MG63 (cell line): ENCODE results near the gene SLC25A31. TPM values are rescaled to one million over a fixed set of nuclear protein-coding genes. Genes with fewer than 3 reads are reported as not detected.

ENCODE experiments used
- DNase-seq: peaks from one replicate; pipeline ENCODE4 v3.0.0-alpha.2; 2020
- H3K27me3 ChIP-seq: fragments of 250-450 bp; sonication (Bioruptor Pico); 2 replicates; pipeline ENCODE4 v1.5.1; 2020; ENCODE audit warnings: mild to moderate bottlenecking, moderate library complexity
- H3K36me3 ChIP-seq: fragments of 250-450 bp; sonication (Bioruptor Pico); 2 replicates; pipeline ENCODE4 v1.5.1; 2020; ENCODE audit warnings: mild to moderate bottlenecking, moderate library complexity
- H3K4me3 ChIP-seq: fragments of 250-450 bp; sonication (Bioruptor Pico); 2 replicates; pipeline ENCODE4 v1.5.1; 2020; ENCODE audit warnings: mild to moderate bottlenecking, moderate library complexity
- H3K9me3 ChIP-seq: fragments of 250-450 bp; sonication (Bioruptor Pico); 2 replicates; pipeline ENCODE4 v1.5.1; 2020; ENCODE audit warnings: mild to moderate bottlenecking, moderate library complexity
- total RNA-seq: library from RNA; depleted of rRNA; stranded (reverse); fragments of >200 nt; shearing (Covaris generic); gene quantifications from 2 replicates; pipeline ENCODE4 v1.2.3, GENCODE V29; 2014; ENCODE audit warnings: low replicate concordance; rRNA removed

Gene SLC25A31
- total RNA-seq = not detected in 2 replicates

- H3K36me3 ChIP-seq = no peaks in the 10 kb centered on the region
- H3K27me3 ChIP-seq = no peaks in the 10 kb centered on the region
- H3K4me3 ChIP-seq = no peak within 1 kb of the TSS
- H3K9me3 ChIP-seq = no peaks in the 10 kb centered on the region
- no peak for DNase-seq
Measured at GRCh38 chr4:127730142-127730913, at the start of gene SLC25A31. SLC25A31 (plus strand) TSS chr4:127730400; CDS start chr4:127730546, 146 bp downstream.

GRCh38 chr4:127685292-127685691 lies 44.9 kb upstream of the SLC25A31 start:
- Histone ChIP-seq H3K36me3 (no peaks in the 10 kb centered on the region), H3K9me3 (no peaks in the 10 kb centered on the region), H3K4me3 (no peak overlapping the region), H3K27me3 (no peaks in the 10 kb centered on the region)
- DNase-seq = no peak

GRCh38 chr4:127686658-127687057 lies 43.5 kb upstream of the SLC25A31 start:
- Histone ChIP-seq H3K36me3 (no peaks in the 10 kb centered on the region), H3K9me3 (no peaks in the 10 kb centered on the region), H3K27me3 (no peaks in the 10 kb centered on the region), H3K4me3 (no peak overlapping the region)
- no peak for DNase-seq

GRCh38 chr4:127687580-127687979 lies 42.6 kb upstream of the SLC25A31 start:
- Histone ChIP-seq H3K27me3 (no peaks in the 10 kb centered on the region), H3K9me3 (no peaks in the 10 kb centered on the region)

GRCh38 chr4:127698789-127699200 lies 31.4 kb upstream of the SLC25A31 start:
- no peaks in the 10 kb centered on the region for H3K9me3 ChIP-seq
- H3K36me3 ChIP-seq = no peaks in the 10 kb centered on the region
- DNase-seq = no peak
- no peak overlapping the region for H3K4me3 ChIP-seq
- H3K27me3 ChIP-seq = no peaks in the 10 kb centered on the region

More at GRCh38 chr4:127687580-127687979, 42.6 kb upstream of the SLC25A31 start:
- Histone ChIP-seq H3K36me3 (no peaks in the 10 kb centered on the region), H3K4me3 (no peak overlapping the region)
- no peak for DNase-seq

GRCh38 chr4:127708985-127709384 lies 21.2 kb upstream of the SLC25A31 start:
- no peaks in the 10 kb centered on the region for H3K9me3 ChIP-seq
- no peaks in the 10 kb centered on the region for H3K27me3 ChIP-seq
- no peak overlapping the region for H3K4me3 ChIP-seq
- H3K36me3 ChIP-seq = no peaks in the 10 kb centered on the region
- DNase-seq = peak; percentile 9

GRCh38 chr4:127709456-127709855 lies 20.7 kb upstream of the SLC25A31 start:
- no peaks in the 10 kb centered on the region for H3K27me3 ChIP-seq
- no peaks in the 10 kb centered on the region for H3K36me3 ChIP-seq
- no peak overlapping the region for H3K4me3 ChIP-seq
- DNase-seq = no peak
- no peaks in the 10 kb centered on the region for H3K9me3 ChIP-seq

GRCh38 chr4:127731406-127731805 lies 1.2 kb downstream of the SLC25A31 start:
- Histone ChIP-seq H3K9me3 (no peaks in the 10 kb centered on the region), H3K27me3 (no peaks in the 10 kb centered on the region), H3K36me3 (no peaks in the 10 kb centered on the region), H3K4me3 (no peak overlapping the region)
- DNase-seq = no peak

GRCh38 chr4:127732623-127733328 lies 2.6 kb downstream of the SLC25A31 start:
- H3K4me3 ChIP-seq = no peak overlapping the region
- H3K9me3 ChIP-seq = no peaks in the 10 kb centered on the region
- H3K27me3 ChIP-seq = no peaks in the 10 kb centered on the region
- no peak for DNase-seq
- H3K36me3 ChIP-seq = no peaks in the 10 kb centered on the region

GRCh38 chr4:127734976-127735375 lies 4.8 kb downstream of the SLC25A31 start:
- DNase-seq = no peak
- H3K9me3 ChIP-seq = no peaks in the 10 kb centered on the region
- H3K4me3 ChIP-seq = no peak overlapping the region
- H3K36me3 ChIP-seq = no peaks in the 10 kb centered on the region
- H3K27me3 ChIP-seq = no peaks in the 10 kb centered on the region

GRCh38 chr4:127737295-127737694 lies 7.1 kb downstream of the SLC25A31 start:
- Histone ChIP-seq H3K9me3 (no peaks in the 10 kb centered on the region), H3K27me3 (no peaks in the 10 kb centered on the region), H3K4me3 (no peak overlapping the region), H3K36me3 (no peaks in the 10 kb centered on the region)
- no peak for DNase-seq

GRCh38 chr4:127741247-127741646 lies 11.0 kb downstream of the SLC25A31 start:
- Histone ChIP-seq H3K36me3 (no peaks in the 10 kb centered on the region), H3K9me3 (no peaks in the 10 kb centered on the region), H3K4me3 (no peak overlapping the region), H3K27me3 (no peaks in the 10 kb centered on the region)
- DNase-seq = no peak

GRCh38 chr4:127747883-127748282 lies 17.7 kb downstream of the SLC25A31 start:
- no peaks in the 10 kb centered on the region for H3K27me3 ChIP-seq
- no peak for DNase-seq
- H3K9me3 ChIP-seq = 0 out of 2 replicates have a peak, but pooled peaks cover 2% of the 10 kb centered on the region
- no peaks in the 10 kb centered on the region for H3K36me3 ChIP-seq
- H3K4me3 ChIP-seq = no peak overlapping the region

- Histone ChIP-seq H3K4me3 (no peak overlapping the region), H3K9me3 (0 out of 2 replicates have a peak, but pooled peaks cover 2% of the 10 kb centered on the region), H3K27me3 (no peaks in the 10 kb centered on the region), H3K36me3 (no peaks in the 10 kb centered on the region)
- DNase-seq = no peak
Measured at GRCh38 chr4:127748957-127749356, 18.8 kb downstream of the SLC25A31 start.

GRCh38 chr4:127756906-127757305 lies 26.7 kb downstream of the SLC25A31 start:
- no peaks in the 10 kb centered on the region for H3K36me3 ChIP-seq
- DNase-seq = no peak
- no peaks in the 10 kb centered on the region for H3K27me3 ChIP-seq
- no peaks in the 10 kb centered on the region for H3K9me3 ChIP-seq
- no peak overlapping the region for H3K4me3 ChIP-seq

- Histone ChIP-seq H3K36me3 (no peaks in the 10 kb centered on the region), H3K27me3 (no peaks in the 10 kb centered on the region), H3K4me3 (no peak overlapping the region), H3K9me3 (no peaks in the 10 kb centered on the region)
- no peak for DNase-seq
Measured at GRCh38 chr4:127759228-127759820, 29.1 kb downstream of the SLC25A31 start.

GRCh38 chr4:127759893-127760292 lies 29.7 kb downstream of the SLC25A31 start:
- Histone ChIP-seq H3K27me3 (no peaks in the 10 kb centered on the region), H3K36me3 (no peaks in the 10 kb centered on the region), H3K9me3 (no peaks in the 10 kb centered on the region), H3K4me3 (no peak overlapping the region)
- DNase-seq = no peak
